SHP77 treated with DMSO at 0.1 percent for 48 hours (cell line): ENCODE measurements around the gene USP9X.
A peak's percentile ranks its signal among the peaks of the same experiment; 100 is the strongest.
"Not testable (repeated sequence)": the region's sequence is repeated elsewhere in the genome, so short reads cannot be mapped to it uniquely, and the experiment has no call there.

Experiments used
- DNase-seq: peaks from one replicate; lab custom pipeline; 2025; lab: John Stamatoyannopoulos, UW

Gene USP9X

DNA sequence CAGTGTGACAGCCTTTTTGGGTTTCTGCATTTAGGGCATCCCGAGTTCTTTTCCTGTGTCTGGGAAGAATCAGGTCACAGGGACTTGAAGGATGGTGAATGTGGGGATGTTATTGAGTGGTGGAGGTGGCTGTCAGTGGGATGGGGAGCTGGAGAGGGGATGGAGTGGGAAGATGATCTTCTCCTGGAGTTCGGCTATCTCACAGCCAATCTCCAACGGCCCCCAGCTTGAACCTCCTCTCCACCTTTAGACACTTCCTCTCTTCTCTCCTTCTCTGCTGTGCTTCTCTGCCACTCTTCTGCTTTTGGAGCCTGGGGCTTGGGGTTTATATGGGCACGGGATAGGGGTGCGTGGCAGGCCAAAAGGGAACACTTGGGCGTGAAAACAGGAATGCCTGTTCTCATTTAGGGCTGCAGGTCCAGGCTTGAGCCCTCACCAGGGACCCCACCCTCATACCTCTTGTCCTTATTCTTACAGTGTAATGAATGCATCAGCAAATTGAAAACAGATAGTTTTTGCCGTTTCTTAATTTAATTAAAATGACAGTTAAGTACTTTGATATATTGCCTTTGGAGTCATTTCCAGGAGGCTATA lies 37.5 kb downstream of the USP9X start:
- no peak for DNase-seq

GRCh38 chrX:41127477-41128192 lies 42.4 kb downstream of the USP9X start:
- no peak for DNase-seq

DNA sequence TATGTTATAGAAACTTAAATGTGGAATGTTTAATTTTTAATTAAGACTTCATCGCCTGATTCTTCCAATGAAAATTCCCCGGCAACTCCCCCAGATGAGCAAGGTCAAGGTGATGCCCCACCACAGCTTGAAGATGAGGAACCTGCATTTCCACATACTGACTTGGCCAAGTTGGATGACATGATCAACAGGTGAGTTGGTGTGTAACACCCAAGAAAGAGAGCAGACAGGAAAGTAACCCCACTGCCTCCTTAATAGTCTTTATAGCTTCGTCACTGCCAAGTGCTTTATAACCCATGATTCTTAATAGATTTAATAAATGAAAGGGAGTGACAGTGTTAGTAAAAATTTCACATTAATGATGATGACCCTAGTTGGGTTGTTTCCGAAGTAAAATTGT lies 43.7 kb downstream of the USP9X start:
- DNase-seq = no peak

DNA sequence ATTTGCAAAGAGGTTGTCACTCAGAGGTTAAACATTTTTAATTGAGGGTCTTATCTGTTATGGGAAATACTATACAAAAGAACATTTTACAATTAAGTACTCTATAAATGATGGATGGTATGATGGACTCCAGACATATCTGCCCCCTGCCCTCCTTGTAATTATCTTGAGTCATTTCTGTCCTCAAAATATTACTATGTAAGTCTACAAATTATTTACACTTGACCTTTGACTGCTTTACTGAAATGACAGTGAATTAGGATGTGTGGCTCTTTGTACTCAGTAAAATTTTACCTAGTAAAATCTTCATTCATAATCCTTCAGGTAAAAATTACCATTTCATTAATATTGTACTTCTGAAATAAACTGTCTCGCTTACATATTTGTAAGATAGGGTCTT lies 46.5 kb downstream of the USP9X start:
- no peak for DNase-seq

DNA sequence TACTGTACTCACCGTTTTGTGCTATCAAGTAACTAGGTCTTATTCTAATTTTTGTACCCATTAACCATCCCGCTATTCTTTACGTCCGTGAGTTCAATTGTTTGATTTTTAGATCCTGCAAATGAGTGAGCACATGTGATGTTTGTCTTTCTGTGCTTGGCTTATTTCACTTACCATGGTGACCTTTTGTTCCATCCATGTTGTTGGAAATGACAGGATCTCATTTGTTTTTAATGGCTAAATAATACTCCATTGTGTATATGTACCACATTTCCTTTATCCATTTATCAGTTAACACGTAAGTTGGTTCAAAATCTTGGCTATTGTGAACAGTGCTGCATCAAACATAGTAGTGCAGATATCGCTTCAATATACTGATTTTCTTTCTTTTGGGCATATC lies 48.3 kb downstream of the USP9X start:
- no peak for DNase-seq

DNA sequence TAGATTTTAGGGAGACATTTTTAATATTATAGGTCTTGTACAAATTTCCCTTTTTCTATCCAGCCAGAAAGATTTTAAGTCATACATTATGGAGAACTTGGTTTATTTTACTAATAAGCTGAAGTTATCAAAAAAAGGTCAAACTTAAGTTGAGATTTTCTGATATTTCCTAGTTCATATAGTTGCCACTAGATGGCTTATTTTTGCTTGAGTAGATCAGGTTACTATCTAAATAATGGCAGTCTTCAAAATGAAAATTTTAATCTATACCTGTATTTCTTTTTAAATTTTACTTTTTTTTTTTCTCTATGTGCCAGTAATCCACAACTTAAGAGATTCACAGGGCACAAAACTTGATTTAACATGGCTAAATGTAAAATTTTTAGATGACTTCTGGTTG lies 52.3 kb downstream of the USP9X start:
- no peak for DNase-seq

DNA sequence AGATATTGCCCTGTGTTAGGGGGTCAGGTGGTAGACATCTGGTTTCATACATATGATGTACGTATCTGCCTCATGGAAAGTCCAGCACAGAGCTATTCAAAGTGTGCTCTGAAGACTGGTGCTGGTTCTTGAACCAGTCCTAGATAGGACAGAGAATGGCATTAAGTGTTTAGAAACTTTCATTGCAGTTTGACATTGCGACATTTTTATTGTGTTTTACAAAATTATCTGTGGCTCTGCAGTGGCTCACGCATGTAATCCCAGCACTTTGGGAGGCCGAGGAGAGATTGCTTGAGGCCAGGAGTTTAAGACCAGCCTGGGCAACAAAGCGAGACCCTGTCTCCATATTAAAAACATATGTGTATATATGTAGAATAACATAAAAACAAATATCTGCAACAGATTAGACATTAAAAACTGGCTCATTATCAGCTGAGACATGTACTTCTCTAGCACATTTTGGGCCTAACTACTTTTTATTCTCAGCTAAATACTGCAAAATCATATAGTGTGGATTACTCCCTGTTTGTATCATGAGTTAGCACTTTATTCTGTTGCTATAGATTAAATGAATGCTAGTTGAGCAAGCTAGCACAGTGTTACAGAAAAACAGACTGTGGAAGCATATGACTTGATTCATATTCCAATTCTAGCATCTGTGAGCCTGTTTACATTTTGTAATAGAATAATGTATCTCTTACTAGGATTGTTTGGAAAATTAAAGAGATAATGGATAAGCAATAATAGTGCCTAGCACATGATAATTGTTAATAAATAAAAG lies 57.1 kb downstream of the USP9X start:
- no peak for DNase-seq

DNA sequence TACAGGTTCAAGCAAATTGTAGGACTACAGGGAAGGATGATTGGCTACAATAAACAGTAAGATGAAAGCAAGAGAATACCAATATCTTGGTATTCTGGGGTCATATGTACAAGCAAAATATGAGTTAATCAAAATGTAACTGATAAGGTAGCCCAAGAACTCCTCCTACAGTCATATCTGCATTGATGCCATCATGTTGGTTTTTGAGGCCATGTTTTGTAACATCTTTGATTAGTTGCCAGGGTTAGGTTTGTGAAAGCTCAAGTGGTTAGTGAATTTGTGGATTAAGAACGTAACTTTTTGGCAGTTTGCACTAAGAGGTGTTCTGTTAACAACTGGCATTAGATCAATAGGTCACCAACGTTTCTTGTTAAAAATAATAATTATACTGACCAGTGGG lies 59.6 kb downstream of the USP9X start:
- no peak for DNase-seq

DNA sequence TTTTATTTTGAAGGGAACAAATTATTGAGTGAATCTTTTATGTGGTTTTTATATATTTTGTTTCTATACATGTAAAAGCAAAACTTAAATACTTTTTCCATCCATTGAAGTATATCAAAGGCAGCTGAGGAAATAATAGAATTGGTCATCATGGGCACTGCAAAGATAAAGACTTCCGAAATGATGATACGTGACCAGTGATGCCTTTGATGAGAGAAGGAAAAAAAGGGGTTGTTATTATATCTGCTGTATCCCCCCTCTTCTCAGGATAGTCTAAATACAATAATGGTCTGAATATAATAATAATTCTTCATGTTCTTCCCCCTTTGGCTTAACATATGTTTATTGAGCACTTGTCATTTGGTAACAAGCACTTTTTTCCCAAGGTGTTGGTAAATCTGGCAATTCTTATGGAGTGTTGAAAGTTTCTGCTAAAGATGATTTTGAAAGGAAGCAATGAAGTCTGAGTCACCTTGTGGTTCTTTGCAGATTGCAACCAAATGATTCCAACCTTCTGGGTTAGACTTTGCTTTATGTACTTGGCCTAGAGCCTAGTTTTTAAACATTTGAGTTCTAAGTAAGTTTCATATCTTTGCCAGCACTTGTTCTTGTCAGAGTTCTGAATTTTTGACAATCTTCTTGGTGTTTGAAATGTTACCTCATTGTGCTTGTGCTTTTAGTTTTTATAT lies 60.8 kb downstream of the USP9X start:
- no peak for DNase-seq

- DNase-seq = no peak
These were observed 63.3 kb downstream of the USP9X start for GRCh38 chrX:41148553-41148952.

DNA sequence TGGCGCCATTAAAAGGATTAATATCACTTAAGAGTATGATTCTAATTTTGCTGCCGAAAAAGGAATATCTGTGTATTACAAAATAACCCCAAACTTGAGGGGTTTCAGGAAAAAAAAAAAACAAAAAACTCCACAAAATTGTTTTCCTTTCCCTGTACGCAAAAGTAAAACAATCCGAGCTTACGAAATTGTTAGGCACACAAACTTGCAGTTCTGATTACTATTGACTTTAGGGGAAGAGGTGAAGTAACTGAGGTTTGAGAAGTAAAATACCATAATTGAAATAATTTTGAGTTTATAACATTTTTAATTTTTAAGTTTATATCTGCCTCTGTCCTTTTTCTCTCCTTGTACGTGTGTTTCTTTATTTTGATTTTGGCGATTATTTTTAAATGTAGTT lies 64.8 kb downstream of the USP9X start:
- DNase-seq = no peak

DNA sequence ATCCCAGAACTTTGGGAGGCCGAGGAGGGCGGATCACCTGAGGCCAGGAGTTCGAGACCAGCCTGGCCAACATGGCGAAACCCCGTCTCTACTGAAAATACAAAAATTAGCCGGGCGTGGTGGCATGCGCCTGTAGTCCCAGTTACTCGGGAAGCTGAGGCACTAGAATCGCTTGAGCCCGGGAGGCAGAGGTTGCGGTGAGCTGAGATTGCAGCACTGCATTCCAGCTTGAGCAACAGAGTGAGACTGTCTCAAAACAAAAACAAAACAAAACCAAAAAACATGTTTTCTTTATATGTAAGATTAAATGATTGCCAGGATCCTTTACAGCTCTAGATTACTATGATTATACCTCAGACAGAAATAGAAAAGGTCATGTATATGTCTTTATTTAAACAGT lies 66.5 kb downstream of the USP9X start:
- not testable (repeated sequence) for DNase-seq

DNA sequence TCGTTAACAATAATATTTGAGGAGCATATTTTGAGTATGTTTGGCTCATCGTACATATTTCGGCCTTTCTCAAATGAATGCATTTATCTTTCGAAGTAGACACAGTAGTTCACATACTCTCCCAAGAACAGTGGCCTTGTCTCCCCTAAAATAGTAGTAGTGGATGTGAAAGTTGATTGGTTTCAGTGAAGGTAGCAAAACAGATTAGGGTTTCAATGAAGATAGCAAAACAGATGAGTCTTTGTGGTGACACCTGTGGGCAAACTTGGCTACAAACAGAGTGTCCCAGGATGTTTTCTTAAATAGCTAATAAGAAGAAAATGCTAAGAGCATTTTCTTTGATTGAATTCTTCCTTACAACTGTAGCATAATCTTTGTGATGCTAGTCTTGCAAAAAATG lies 67.0 kb downstream of the USP9X start:
- DNase-seq = no peak

DNA sequence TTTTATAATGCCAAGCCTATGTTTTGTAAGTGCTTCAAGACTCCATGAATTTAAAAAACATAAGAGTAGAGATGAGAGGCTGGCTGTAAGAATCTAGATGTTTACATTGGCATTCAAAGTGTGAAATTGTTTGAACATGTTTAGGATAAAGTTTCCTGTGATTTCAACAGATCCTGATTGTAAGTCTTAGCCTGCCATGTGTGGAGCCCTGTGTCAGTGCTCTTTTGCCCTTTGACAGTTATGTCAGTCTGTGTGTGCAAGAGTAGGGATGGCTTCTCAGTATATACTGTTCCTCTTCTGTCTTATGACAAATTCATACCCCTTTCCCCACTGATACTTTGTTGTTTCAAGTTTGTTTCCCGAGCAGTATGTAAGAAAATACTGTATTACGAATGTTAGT lies 68.2 kb downstream of the USP9X start:
- no peak for DNase-seq

DNA sequence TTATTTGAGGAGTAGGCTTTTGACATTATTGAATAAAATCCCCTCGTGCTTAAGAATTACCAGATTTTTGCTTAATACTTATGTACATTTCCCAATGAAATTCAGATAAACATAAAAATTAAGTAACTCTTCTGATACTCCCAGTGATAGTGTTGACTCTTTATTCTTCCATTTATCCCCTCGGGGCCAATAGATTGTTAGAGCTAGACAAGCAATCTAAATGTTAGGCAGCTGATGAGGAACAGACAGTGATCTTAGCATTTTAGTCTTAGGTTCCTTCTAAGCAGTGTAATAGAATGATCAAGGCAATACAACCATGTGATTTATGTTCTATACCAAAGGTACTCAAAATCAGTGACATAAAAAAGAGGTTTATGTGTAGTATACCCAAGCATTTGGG lies 68.7 kb downstream of the USP9X start:
- DNase-seq = no peak

GRCh38 chrX:41164449-41164848 lies 79.2 kb downstream of the USP9X start:
- no peak for DNase-seq

DNA sequence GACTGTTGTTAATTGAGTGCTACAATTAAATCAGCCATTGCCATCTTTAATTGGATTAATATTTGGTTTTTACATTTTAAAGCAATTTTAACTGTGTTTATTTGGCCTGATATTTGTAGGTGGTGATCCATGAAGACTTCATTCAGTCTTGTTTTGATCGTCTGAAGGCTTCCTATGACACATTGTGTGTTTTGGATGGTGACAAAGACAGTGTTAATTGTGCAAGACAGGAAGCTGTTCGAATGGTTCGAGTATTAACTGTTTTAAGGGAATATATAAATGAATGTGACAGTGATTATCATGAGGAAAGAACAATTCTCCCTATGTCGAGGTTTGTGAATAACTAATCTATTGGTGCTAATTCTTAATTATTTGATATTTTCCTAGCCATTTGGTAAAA lies 82.6 kb downstream of the USP9X start:
- DNase-seq = no peak

GRCh38 chrX:41176263-41176662 lies 91.0 kb downstream of the USP9X start:
- DNase-seq = no peak

GRCh38 chrX:41177297-41177696 lies 92.1 kb downstream of the USP9X start:
- DNase-seq = no peak

GRCh38 chrX:41178201-41178600 lies 93.0 kb downstream of the USP9X start:
- no peak for DNase-seq

GRCh38 chrX:41180194-41180908 lies 95.1 kb downstream of the USP9X start:
- DNase-seq = peak; percentile 0

DNA sequence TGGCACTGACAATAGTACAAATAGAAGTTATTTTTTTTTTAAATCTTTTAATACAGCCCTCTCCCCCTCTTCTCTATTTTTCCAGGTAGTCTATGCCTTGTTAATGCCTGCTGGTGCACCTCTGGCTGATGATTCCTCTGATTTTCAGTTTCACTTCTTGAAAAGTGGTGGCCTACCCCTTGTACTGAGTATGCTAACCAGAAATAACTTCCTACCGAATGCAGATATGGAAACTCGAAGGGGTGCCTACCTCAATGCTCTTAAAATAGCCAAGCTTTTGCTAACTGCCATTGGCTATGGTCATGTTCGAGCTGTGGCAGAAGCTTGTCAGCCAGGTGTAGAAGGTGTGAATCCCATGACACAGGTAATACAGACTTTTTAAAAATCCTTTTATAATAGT lies 99.1 kb downstream of the USP9X start:
- DNase-seq = no peak
